GM19035 (cell line): ENCODE measurements around the gene E4F1.

Experiments
- ATAC-seq: cut with Tn5 transposase; IDR thresholded peaks from one replicate; pipeline ENCODE4 v1.9.1; 2021; ENCODE audit not compliant: unreplicated experiment

The E4F1 gene

DNA sequence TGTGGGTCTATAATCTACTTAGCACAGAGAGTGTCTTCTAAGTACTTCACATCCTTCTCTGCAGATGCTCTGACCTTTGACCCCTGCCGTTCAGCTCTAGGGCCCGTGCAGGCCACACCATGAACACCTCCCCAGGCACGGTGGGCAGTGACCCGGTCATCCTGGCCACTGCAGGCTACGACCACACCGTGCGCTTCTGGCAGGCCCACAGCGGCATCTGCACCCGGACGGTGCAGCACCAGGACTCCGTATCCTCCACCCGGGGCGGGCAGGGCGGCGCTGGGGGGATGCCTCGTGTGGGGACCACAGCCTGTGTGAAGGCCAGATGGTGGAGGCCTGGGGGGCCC, 17.5 kb upstream of the E4F1 start:
- peak; percentile 19 for ATAC-seq

DNA sequence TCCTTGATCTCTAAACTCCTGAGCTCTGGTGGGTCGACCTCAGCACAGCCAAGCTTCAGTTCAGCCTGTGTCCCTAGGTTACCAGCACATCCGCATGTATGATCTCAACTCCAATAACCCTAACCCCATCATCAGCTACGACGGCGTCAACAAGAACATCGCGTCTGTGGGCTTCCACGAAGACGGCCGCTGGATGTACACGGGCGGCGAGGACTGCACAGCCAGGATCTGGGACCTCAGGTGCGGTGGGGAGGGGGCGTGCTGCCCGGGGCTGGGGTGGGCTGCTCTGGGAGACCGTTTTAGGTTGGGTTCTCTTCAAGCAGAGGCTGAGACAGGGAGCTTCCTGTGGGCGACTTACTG, 17.0 kb upstream of the E4F1 start:
- ATAC-seq: no peak

DNA sequence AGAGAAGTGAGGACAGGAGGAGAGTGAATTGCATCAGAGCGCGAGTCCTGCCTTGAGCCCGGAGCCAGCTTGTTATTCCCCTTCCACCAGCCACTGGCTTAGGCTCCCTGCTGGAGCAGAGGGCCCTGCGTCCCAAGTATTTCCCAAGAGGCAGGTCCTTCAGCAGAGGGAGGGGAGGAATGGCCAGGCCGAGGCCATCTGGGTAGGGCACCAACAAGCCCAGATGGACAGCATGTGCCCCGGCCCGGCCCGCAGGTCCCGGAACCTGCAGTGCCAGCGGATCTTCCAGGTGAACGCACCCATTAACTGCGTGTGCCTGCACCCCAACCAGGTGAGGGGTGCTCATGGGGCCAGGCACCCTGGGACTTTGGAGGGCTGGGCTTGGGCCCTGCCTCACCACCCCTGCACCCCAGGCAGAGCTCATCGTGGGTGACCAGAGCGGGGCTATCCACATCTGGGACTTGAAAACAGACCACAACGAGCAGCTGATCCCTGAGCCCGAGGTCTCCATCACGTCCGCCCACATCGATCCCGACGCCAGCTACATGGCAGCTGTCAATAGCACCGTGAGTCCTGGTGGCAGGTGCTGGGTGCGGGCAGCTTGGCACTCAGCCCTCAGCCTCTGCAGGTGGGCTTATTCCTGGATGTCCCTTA, 16.5 kb upstream of the E4F1 start:
- ATAC-seq: no peak

DNA sequence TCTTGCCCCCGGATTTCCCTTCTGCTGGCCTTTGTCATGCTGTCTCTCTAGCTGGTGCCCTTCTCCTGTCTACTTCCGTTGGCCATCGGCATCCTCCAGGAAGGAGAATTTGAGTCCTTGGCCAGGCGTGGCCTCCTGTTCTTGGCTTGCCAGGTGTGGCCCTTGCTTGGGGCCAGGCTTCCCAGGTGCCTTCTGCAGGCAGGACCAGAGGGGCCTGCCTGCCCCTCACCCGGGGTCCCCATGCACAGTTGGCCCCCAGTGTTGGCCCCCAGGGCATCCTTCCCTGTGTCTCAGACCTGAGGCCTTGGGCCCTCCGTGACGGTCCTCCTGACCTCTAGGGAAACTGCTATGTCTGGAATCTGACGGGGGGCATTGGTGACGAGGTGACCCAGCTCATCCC, 15.5 kb upstream of the E4F1 start:
- no peak for ATAC-seq

DNA sequence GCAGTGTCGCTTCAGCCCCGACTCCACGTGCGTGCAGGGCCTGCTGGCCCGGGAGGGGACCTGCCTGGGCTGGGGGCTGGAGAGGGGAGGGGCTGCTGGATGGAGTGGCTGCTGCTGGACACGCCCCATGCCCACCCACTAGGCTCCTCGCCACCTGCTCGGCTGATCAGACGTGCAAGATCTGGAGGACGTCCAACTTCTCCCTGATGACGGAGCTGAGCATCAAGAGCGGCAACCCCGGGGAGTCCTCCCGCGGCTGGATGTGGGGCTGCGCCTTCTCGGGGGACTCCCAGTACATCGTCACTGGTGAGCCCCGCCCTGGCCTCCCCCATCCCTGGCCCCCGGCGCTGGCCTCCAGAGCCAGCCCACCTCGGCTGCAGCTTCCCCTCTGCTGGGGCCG, 15.1 kb upstream of the E4F1 start:
- ATAC-seq: no peak

DNA sequence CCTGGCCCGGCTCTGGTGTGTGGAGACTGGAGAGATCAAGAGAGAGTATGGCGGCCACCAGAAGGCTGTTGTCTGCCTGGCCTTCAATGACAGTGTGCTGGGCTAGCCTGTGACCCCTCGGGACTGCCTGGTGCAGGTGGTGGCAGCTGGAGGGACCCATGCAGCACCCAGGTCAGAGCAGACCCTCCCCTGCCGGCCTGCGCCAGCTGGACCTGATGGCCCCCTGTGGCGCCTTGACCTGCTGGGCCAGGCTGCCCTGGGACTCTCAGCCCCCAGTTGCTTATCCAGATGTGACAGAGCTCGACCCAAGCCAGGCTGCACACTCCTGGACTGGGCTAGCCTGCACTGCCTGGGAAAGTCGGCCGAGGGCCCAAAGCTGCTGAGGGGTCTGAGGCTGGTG, 14.6 kb upstream of the E4F1 start:
- ATAC-seq: no peak

DNA sequence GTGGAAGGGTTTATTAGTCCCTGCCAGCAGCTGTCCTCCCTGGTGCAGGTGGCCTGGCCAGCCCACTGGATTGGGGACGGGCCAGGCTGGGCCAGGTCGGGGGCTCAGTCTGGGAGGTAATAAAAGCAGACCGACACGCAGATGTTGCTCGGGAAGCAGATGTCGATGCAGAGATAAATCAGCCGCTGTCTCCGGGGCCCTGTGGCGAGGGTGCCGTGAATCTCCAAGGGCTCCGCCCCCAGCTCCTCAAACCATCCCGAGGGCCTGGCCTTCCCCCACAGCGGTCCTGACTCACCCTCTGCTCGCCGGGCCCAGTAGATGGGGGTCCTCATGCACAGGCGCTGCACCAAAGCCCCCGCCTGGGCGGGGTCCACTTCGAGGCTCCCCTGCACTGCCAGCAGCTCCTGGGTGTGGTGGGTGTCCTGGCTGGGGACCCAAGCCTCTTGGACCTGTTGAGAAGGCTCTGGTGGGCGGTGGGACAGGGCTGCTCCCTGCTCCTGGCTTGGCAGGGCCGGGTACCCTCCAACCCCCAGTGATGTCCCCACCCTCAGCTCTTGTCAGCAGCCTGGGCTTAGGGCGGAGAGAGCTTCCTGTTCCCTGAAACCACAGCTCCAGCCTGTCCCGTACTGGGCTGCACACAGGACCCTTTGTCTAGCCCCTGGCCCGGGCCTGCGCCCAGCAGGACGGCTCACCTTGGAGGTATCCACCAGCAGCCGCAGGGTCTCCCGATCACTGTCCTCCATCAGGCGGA, 14.0 kb upstream of the E4F1 start:
- ATAC-seq: no peak

DNA sequence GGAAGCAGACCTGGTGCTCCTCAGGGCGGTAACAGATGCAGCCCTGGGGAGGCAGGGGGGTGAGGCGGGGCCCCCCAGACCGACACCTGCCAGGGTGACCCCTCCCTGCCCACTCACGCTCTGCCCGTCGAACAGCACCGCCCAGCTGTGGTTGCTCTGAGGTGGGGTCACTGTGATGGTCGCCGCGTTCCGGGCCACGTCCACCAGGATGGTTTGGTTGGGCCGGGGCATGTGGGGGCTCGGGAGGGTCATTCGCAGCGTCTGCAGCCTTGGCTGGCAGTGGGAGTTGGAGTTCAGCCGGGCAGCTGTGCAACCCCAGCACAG, 13.4 kb upstream of the E4F1 start:
- ATAC-seq: no peak

DNA sequence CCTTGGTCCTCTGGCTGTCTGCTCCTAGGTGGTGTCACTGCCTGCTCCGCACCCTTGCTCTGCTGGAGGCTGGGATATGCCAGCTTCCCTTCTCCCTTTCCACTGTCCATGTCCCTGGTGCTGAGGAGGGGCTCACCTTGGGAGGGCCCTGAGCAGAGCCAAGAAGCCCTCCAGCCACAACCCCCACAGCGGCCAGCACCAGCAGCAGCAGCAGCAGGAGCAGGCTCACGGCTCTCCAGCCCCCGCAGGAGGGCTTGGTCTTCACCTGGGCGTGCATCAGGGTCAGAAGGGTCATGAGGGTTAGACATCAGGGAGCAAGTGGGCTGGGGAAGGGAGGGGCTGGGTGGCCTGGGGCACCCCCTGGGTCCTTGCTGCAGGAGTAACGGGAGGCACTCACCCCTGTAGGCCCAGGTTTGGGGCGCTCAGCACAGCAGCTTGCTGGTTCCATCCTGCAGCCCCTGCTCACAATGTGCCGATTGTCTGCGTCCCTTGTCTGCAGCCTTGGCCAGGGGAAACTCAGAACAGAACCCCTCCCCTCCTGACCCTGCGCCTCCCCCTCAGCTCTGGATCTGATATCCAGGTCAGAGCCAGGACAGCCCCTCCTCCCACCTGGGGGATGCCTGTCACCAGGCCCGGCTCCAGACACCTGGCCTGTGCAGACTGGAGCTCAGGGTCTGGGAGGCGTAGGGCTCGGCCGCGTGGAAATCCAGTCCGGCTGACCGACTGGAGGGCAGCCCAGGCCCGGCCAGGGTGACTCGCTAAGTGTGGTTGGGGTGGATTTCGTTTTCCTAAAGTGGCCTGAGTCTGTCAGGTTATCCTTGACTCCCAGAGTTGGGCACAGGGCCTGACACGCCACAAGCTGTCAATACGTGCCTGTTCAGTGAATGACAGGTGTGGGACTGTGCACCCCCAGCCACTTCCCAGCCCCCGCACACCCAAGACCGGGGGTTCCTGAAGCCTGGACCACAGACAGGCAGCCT, 12.7 kb upstream of the E4F1 start, which contains the start of gene BRICD5:
Gene BRICD5 (minus strand): TSS at position 478 of the 980 bp plus-strand sequence. CDS start 30 bp downstream, at position 448.
- no peak for ATAC-seq

DNA sequence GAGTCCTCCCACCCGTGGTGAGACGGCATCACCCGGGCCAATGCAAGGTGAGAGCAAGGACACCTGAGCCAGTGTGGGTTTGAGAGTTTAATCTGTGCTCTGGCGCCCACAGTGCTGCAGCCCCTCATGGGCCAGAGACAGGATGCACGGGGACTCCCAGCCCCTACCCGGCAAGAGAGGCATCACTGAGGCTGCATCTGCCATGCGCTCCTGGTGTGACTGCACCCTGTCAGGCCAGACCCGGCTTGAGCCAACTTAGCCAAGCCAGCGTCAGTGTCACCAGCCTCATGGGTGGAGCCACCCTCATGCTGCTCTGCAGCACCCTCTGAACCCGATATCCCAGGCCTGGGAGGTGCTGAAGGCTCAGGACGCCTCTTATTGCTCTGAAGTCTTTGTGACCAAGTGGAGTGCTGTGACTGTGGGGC, 11.5 kb upstream of the E4F1 start:
- ATAC-seq: no peak

DNA sequence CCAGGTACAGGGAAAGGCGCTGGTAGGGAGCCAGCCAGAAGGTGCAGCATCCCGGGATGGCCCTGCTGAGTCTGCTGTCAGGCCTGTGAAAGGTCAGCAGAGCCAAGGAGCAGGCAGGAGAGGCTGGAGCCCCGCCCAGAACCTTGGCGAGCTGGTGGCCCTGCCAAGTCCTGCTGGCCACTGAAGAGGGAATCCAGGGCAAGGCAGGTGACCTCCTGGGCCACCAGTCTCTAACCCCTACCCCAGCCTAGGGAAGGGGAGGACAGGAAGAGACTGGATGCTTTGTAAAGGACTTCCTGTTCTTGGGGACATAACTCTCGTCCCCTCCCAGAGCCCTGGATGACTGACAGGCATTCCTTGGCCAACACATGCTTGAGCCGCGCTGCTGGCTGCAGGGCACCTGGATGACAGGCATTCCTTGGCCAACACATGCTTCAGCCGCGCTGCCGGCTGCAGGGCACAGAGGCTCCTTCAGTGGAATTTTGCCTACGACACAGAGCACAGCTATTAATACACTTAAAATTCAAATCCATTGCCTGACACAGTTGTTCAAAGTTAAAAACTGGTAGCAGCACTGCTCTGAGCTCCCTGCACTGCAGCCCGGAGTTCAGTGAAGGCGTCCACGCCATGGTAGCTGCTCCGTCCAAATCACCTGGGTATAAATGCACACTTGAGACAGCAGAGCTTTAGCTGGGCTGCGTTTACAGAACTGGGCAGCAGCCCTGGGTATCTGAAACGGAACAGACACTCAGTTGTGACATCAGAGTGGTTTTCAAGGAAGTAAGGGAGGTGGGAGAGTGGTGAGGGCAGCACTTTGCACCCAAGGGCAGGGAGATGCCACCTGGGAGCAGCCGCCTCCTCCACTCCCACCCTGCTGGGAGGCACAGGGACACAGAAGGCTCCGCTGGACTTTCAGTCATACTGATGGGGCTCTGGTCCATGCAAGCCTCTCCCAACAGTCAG, 10.7 kb upstream of the E4F1 start:
- ATAC-seq: no peak

DNA sequence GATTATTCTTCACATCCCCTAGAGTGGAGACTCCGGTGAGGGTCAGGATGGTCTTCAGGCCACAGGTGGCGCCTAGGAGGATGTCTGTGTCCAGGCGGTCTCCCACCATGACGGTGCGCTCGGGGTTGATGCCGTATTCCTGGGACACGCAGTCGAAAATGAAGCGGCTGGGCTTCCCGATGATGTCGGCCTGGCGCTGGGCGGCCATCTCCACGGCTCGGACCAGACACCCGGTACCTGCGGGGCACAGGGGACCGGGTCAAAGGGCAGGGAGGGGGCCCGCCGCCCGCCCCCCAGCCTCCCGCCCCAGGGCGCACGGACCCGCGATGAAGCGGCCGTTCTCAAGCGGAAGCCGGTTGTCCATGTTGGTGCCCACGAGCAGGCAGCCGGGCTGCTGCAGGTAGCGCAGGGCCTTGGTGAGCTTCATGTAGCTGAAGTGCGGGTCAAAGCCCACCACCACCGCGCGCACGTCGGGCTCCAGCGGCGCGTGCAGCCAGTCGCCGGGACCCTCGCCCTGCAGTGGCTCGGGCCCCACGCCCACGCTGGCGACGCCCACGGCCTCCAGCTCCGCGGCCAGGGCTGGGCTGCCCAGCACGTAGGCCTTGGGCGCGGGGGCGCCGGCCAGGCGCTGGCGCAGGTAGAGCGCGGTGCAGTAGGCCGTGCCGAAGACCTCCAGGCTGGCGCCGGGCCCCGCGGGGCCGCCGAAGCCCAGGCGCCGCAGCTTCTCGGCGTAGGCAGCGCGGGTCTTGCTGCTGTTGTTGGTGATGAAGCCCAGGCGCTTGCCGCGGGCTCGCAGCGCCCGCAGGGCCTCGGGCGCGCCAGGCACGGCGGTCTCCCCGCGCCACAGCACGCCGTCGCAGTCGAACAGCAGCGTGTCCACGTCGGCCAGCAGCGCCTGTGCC, 9.3 kb upstream of the E4F1 start:
- peak; percentile 8 for ATAC-seq

DNA sequence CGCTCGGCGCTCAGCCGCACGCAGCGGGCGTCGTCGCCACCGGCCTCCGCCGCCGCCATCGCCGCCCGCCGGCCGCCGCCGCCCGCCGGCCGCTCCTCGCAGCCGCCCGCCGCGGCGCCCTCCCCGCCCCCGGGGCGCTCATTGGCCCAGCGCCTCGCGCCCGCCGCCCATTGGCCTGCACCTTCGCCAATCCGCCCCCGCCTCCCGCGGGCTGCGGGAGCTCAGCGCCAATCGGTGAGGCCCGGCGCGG, 8.7 kb upstream of the E4F1 start, which contains the start of gene PGP:
Gene PGP (minus strand): TSS at position 122 of the 250 bp plus-strand sequence. CDS start 63 bp downstream, at position 59.
- peak; percentile 83 for ATAC-seq

DNA sequence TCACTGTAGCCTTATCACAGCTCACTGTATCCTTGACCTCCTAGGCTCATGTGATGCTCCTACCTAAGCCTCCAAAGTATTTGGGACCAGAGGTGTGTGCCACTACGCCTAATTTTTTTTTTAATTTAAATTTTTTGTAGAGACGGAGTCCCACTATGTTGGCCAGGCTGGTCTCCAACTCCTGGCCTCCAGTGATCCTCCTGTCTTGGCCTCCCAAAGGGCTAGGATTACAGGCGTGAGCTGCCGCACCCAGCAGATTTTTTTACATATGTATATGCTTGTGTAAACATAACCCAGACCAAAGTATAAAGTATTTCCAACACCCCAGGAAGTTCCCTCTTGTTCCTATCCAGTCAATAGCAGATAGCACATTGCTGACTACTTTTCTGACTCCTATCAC, 7.1 kb upstream of the E4F1 start:
- ATAC-seq: no peak

DNA sequence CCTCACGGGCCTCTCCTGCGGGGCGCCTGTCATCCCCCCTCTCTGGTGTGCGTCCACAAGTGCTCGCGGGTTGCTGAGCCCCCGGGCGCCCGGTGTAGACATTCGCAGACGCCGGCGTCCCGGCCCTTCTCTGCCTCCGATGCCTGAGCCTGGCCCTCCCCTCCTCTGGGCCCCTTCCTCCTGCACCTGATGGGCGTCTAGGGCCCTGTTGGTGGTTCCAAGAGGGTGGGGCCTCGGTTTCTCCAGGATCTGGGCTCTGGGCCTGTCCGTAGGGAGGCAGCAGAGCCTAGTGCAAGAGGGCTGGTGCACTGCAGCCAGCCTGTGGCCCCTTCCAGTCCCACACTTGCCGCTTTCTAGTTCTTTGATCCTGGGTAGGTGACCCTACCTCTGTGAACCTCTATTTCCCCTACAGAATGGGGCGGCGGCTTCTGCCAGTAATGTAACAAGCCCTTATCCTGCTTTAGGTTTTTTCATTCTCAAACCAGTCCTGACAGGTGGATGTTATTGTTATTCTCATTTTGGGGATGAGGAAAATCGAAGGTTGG, 623 bp downstream of the E4F1 start:
- ATAC-seq: peak; percentile 16

DNA sequence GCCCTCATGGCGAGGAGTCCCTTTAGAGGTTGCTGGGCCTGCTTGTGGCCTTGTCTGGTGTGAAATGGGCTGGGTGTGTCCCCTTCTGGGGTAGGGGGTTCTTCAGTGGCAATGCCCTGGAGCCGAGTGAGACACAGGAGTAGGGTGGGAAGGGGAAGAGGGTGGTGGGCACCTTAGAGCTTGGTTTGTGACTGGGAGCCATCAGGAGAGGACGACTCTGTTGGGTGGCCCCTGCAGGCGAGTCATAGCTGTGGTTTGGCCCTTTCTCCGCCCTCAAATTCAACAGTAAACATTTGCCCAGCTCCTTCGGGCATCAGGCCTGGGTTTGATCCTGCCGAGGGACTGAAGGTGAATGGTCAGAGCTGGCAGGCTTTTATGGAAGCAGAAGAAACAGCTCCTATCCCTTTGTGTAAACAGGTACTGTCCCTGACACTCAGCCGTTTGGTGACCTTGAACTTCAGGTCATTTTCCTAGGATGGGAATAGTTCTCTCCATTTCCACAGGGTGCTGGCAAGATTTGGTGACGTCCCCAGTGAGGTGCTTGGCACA, 2.9 kb downstream of the E4F1 start:
- ATAC-seq: no peak

DNA sequence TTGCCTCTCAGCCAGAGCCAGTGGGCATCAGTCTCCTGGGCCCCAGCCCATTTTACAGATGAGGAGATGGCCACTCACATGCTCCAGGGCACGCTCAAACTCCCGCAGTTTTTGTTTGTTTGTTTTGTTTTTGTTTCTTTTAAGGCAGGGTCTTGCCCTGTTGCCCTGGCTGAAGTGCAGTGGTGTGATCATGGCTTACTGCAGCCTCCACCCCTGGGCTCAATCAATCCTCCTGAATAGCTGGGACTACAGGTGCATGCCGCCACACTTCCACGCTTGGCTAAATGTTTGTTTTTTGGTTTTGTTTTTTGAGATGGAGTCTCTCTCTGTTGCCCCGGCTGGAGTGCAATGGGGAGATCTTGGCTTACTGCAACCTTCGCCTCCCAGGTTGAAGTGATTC, 3.5 kb downstream of the E4F1 start:
- no peak for ATAC-seq

DNA sequence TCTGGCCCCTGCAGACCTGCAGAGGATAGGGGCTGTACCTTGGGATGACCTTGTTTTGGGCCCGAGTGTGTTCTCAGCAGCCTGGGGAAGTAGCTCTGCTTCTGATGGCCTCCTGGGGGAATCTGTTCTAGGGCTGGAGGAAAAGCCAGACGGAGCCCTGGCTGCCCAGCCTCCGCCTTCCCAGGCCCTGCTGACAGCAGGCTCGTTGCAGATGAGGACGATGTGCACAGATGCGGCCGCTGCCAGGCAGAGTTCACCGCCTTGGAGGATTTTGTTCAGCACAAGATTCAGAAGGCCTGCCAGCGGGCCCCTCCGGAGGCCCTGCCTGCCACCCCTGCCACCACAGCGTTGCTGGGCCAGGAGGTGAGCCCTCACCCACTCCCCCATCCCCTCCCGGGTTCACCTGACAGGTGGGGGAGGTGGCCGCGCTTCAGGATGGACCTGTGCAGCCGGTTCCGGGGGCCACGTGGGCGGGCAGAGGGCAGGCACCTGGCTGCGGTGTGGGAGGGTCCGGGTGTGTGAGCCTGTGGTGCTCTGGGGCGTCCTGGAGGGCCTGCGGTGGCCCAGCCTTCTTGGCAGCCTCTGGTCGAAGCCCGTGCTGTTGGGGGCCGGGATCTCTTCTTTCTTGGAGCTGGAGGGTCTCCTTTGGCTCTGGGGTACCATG, 4.9 kb downstream of the E4F1 start:
- ATAC-seq: no peak

DNA sequence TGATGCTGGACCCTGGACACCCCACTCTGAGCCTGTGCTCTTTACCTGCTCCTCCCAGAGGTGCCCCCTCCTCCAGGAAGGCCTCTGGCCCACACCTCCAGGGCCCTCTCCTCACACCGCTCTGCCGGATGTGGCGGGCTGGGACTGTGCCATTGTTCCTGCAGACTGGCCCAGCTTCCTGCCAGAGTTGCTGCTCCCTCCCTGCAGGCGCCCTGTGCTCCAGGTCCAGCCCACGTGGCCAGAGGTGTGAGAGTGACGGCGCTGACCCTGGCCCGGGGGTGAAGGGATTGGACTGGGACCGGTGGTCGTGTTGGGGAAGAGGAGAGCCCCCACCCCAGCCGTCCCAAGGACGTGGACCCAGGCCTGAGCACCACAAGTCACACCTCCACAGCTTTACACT, 5.7 kb downstream of the E4F1 start:
- no peak for ATAC-seq
